Osteocyte (in vitro differentiated cells): ENCODE data around the gene FAM13B. TPM values are rescaled to one million over a fixed set of nuclear protein-coding genes. Genes with fewer than 3 reads are reported as not detected.

ENCODE experiments used
- DNase-seq: peaks from one replicate; pipeline ENCODE4 v3.0.0; 2021; ENCODE audit warnings: mixed read lengths; ENCODE audit not compliant: unreplicated experiment; ENCODE audit errors: extremely low spot score
- H3K27ac Mint-ChIP-seq: one replicate; pipeline ENCODE4 v1.8.0; 2021; ENCODE audit warnings: mild to moderate bottlenecking, mixed read lengths; ENCODE audit not compliant: unreplicated experiment
- H3K27me3 Mint-ChIP-seq: one replicate; pipeline ENCODE4 v1.8.0; 2021; ENCODE audit warnings: mixed read lengths; ENCODE audit not compliant: unreplicated experiment
- H3K36me3 Mint-ChIP-seq: one replicate; pipeline ENCODE4 v1.8.0; 2021; ENCODE audit warnings: mixed read lengths; ENCODE audit not compliant: unreplicated experiment
- H3K4me1 Mint-ChIP-seq: one replicate; pipeline ENCODE4 v1.8.0; 2021; ENCODE audit warnings: mixed read lengths; ENCODE audit not compliant: unreplicated experiment
- H3K4me3 Mint-ChIP-seq: one replicate; pipeline ENCODE4 v1.8.0; 2021; ENCODE audit warnings: mild to moderate bottlenecking, moderate library complexity, mixed read lengths; ENCODE audit not compliant: unreplicated experiment
- H3K9me3 Mint-ChIP-seq: one replicate; pipeline ENCODE4 v1.8.0; 2021; ENCODE audit warnings: mixed read lengths; ENCODE audit not compliant: unreplicated experiment
- CTCF ChIP-seq: fragments of 200-600 bp; sonication (generic); IDR thresholded peaks from 2 replicates; pipeline ENCODE4 v1.5.0; 2021; ENCODE audit warnings: antibody characterized with exemption, mild to moderate bottlenecking, moderate library complexity
- total RNA-seq: library from RNA; stranded (reverse); gene quantifications from 2 replicates; pipeline ENCODE4 v1.2.1, GENCODE V29; 2021

Gene FAM13B
- total RNA-seq, 1 donor from 2014 or later = 42.7 TPM

GRCh38 chr5:137888863-137889759 lies 143.8 kb downstream of the FAM13B start, which contains the start of gene PKD2L2:
PKD2L2 (plus strand) TSS chr5:137889457; CDS start chr5:137889492, 35 bp downstream.
- H3K4me1 Mint-ChIP-seq = peaks cover 4% of the 10 kb centered on the region
- H3K4me3 Mint-ChIP-seq = no peak within 1 kb of the TSS
- no peak for TF ChIP-seq CTCF
- H3K36me3 Mint-ChIP-seq = no peaks in the 10 kb centered on the region
- DNase-seq = peak; percentile 85
- H3K27me3 Mint-ChIP-seq = peaks cover 7% of the 10 kb centered on the region
- no peak within 1 kb of the TSS for H3K27ac Mint-ChIP-seq
- no peaks in the 10 kb centered on the region for H3K9me3 Mint-ChIP-seq

- no peak overlapping the region for H3K27ac Mint-ChIP-seq
- DNase-seq = no peak
- H3K9me3 Mint-ChIP-seq = no peaks in the 10 kb centered on the region
- peaks cover 4% of the 10 kb centered on the region for H3K4me1 Mint-ChIP-seq
- no peaks in the 10 kb centered on the region for H3K36me3 Mint-ChIP-seq
- TF ChIP-seq CTCF = no peak
- no peak overlapping the region for H3K4me3 Mint-ChIP-seq
- peaks cover 7% of the 10 kb centered on the region for H3K27me3 Mint-ChIP-seq
Observed at GRCh38 chr5:137888466-137888862, 144.4 kb downstream of the FAM13B start.

Other genes with a start within 250 kb of the FAM13B start
- not detected in 2 replicates for gene MYOT, start 165.2 kb downstream of the FAM13B start, total RNA-seq
- gene PKD2L2, start 143.6 kb downstream of the FAM13B start, total RNA-seq = not detected in 2 replicates
- gene WNT8A, start 51.0 kb upstream of the FAM13B start, total RNA-seq = not detected in 2 replicates
- 1.7 and 2.4 TPM in 2 replicates for gene NME5, start 106.3 kb upstream of the FAM13B start, total RNA-seq
- 68.3 and 71.6 TPM in 2 replicates for gene BRD8, start 145.6 kb upstream of the FAM13B start, total RNA-seq
- gene KIF20A, start 146.0 kb upstream of the FAM13B start, total RNA-seq = 14.7 and 16.4 TPM in 2 replicates
- 36.7 and 37.6 TPM in 2 replicates for gene CDC23, start 180.2 kb upstream of the FAM13B start, total RNA-seq
- gene GFRA3, start 241.5 kb upstream of the FAM13B start, total RNA-seq = 0.18 TPM in 1 of 2 replicates, not detected in the other